Measurements from ENCODE around the gene TMEM263. TPM values are rescaled to one million over a fixed set of nuclear protein-coding genes. Genes with fewer than 3 reads are reported as not detected.
"Not testable (repeated sequence)": the region's sequence is repeated elsewhere in the genome, so short reads cannot be mapped to it uniquely, and the experiment has no call there.

Gene TMEM263
- total RNA-seq, 1 experiment from 2014 or later = 35.0 TPM

- ChIA-PET POLR2A (no interaction called here), CTCF (no interaction called here)
- no TSS peak for BruUV-seq (replicated peaks)
- intact Hi-C loops (cut with micrococcal nuclease; ENCODE audit: unreplicated experiment) (no loop called here), in situ Hi-C loops (cut with HindIII; ENCODE audit: low pct_unique_long_range_greater_than_20kb, low sequenced_read_pairs) (no loop called here)
- H3K27me3 ChIP-seq (ENCODE audit: control insufficient read depth, insufficient read depth, low read length) = no peaks in the 10 kb centered on the region
- DNase-seq (ENCODE audit: low read depth, low spot score) (no peak), ATAC-seq (no peak)
- H3K36me3 ChIP-seq (ENCODE audit: control insufficient read depth, insufficient read depth, low read length) = peaks cover 6% of the 10 kb centered on the region
- no peak overlapping the region for H3K27ac ChIP-seq (ENCODE audit: low read length)
- peaks cover 10% of the 10 kb centered on the region; the same call in 1 of the 2 replicates for H3K4me1 ChIP-seq (ENCODE audit: control insufficient read depth, insufficient read depth, low read length)
- TF ChIP-seq SIN3A (IDR thresholded peaks at IDR 0.05; ENCODE audit: borderline replicate concordance, insufficient read depth, low read depth, low read length) (no peak), REST (IDR thresholded peaks at IDR 0.05; ENCODE audit: insufficient read depth in 1 of 2, low read depth in 2 of 2, low read length in 1 of 2) (no peak), TCF7L2 (IDR thresholded peaks at IDR 0.05; ENCODE audit: low read depth, low read length) (no peak), CTCF (IDR thresholded peaks at IDR 0.05) (no peak)
- H3K9me3 ChIP-seq (ENCODE audit: control insufficient read depth, insufficient read depth, low read depth, low read length) = no peaks in the 10 kb centered on the region
- H3K4me3 ChIP-seq (ENCODE audit: low read depth in 2 of 2, low read length in 2 of 2) = no peak overlapping the region
Measured at GRCh38 chr12:106994579-106995220, 39.0 kb downstream of the TMEM263 start.

GRCh38 chr12:106996102-106996501, 40.4 kb downstream of the TMEM263 start:
- POLR2A ChIA-PET = not testable (repeated sequence)

DNA sequence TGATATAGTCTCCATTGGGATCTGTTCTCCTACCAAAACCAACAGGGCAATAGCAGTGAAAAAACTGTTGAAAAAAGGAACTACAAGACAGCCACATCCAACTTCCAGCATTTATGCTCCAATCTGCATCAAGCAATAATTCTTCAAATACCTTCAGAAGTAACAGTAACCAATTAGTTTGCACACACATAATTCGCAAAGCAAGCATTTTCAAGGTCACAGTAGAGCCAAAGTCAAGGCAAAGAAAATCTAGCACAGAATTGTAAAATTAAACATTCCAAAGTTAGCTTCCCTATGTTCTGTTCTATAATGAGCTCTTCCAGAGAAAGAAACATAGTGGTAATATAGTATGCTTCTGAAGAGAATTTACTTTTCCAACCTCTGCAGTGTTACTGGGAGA, 42.2 kb downstream of the TMEM263 start:
- Histone ChIP-seq H3K4me3 (ENCODE audit: low read depth in 2 of 2, low read length in 2 of 2) (no peak overlapping the region), H3K27ac (ENCODE audit: low read length) (no peak overlapping the region), H3K9me3 (ENCODE audit: control insufficient read depth, insufficient read depth, low read depth, low read length) (no peaks in the 10 kb centered on the region), H3K4me1 (ENCODE audit: control insufficient read depth, insufficient read depth, low read length) (peaks cover 10% of the 10 kb centered on the region; the same call in 1 of the 2 replicates), H3K36me3 (ENCODE audit: control insufficient read depth, insufficient read depth, low read length) (peaks cover 8% of the 10 kb centered on the region), H3K27me3 (ENCODE audit: control insufficient read depth, insufficient read depth, low read length) (no peaks in the 10 kb centered on the region)
- DNase-seq (ENCODE audit: low read depth, low spot score) (no peak), ATAC-seq (no peak)
- no TSS peak for BruUV-seq (replicated peaks)
- in situ Hi-C loops (cut with HindIII; ENCODE audit: low pct_unique_long_range_greater_than_20kb, low sequenced_read_pairs) (no loop called here), intact Hi-C loops (cut with micrococcal nuclease; ENCODE audit: unreplicated experiment) (no loop called here)
- CTCF ChIA-PET = no interaction called here
- TF ChIP-seq POLR2AphosphoS5 (IDR thresholded peaks at IDR 0.05; ENCODE audit: low read depth, low read length) (no peak), REST (IDR thresholded peaks at IDR 0.05; ENCODE audit: insufficient read depth in 1 of 2, low read depth in 2 of 2, low read length in 1 of 2) (no peak), SIN3A (IDR thresholded peaks at IDR 0.05; ENCODE audit: borderline replicate concordance, insufficient read depth, low read depth, low read length) (no peak), CTCF (IDR thresholded peaks at IDR 0.05) (no peak), TCF7L2 (IDR thresholded peaks at IDR 0.05; ENCODE audit: low read depth, low read length) (no peak)
- POLR2A ChIA-PET = no interaction called here

More at GRCh38 chr12:106996102-106996501, 40.4 kb downstream of the TMEM263 start:
- ATAC-seq; H3K9me3 ChIP-seq (ENCODE audit: control insufficient read depth, insufficient read depth, low read depth, low read length); BruUV-seq (replicated peaks); in situ Hi-C loops (cut with HindIII; ENCODE audit: low pct_unique_long_range_greater_than_20kb, low sequenced_read_pairs); CTCF ChIA-PET; H3K27ac ChIP-seq (ENCODE audit: low read length); H3K27me3 ChIP-seq (ENCODE audit: control insufficient read depth, insufficient read depth, low read length); H3K4me3 ChIP-seq (ENCODE audit: low read depth in 2 of 2, low read length in 2 of 2); intact Hi-C loops (cut with micrococcal nuclease; ENCODE audit: unreplicated experiment); H3K36me3 ChIP-seq (ENCODE audit: control insufficient read depth, insufficient read depth, low read length); DNase-seq (ENCODE audit: low read depth, low spot score): not testable (repeated sequence)
- peaks cover 10% of the 10 kb centered on the region; the same call in 1 of the 2 replicates for H3K4me1 ChIP-seq (ENCODE audit: control insufficient read depth, insufficient read depth, low read length)
